Astrocyte (in vitro differentiated cells and primary cell): Measurements from ENCODE around the gene DUSP28.

Source experiments
- CTCF ChIP-seq: IDR thresholded peaks from 2 replicates; pipeline ENCODE4 v1.5.1; 2011; ENCODE audit warnings: low read depth, mild to moderate bottlenecking, inconsistent platforms, low read length, moderate library complexity; ENCODE audit not compliant: insufficient read depth
- EZH2 ChIP-seq: IDR thresholded peaks from 2 replicates; pipeline ENCODE4 v1.6.1; 2012; ENCODE audit warnings: mild to moderate bottlenecking, low read length, inconsistent platforms; ENCODE audit not compliant: insufficient read depth

- TF ChIP-seq CTCF (no peak), EZH2 (no peak)
Observed at GRCh38 chr2:240528406-240529040, 31.6 kb upstream of the DUSP28 start.
